Naive B cell (primary cell): ENCODE measurements around the gene TSPAN9. TPM values are rescaled to one million over a fixed set of nuclear protein-coding genes. Genes with fewer than 3 reads are reported as not detected.

ENCODE experiments used
- ATAC-seq, 2 donors: fragments of 150-1000 bp; cut with Tn5 transposase; 2 replicates each; pipeline ENCODE4 v1.10.0; 2021; ENCODE audit warnings: low read depth in 2 of 2, mild to moderate bottlenecking in 2 of 2, moderate library complexity in 2 of 2
- DNase-seq: peaks from one replicate; pipeline ENCODE4 v3.0.0; 2022
- H3K27ac Mint-ChIP-seq, 6 donors: one replicate each; pipeline ENCODE4 v1.8.0; 2020 to 2022; ENCODE audit warnings: mild to moderate bottlenecking in 6 of 6, mixed read lengths in 6 of 6, moderate library complexity in 5 of 6, inconsistent platforms in 2 of 6
- H3K27me3 Mint-ChIP-seq, 3 donors: one replicate each; pipeline ENCODE4 v1.8.0; 2021 to 2022; ENCODE audit warnings: mixed read lengths in 3 of 3, mild to moderate bottlenecking in 1 of 3
- H3K36me3 Mint-ChIP-seq, 2 donors: one replicate each; pipeline ENCODE4 v1.8.0; 2020 to 2022; ENCODE audit warnings: mixed read lengths in 2 of 2, inconsistent platforms in 1 of 2, mild to moderate bottlenecking in 1 of 2
- H3K4me1 Mint-ChIP-seq, 3 donors: one replicate each; pipeline ENCODE4 v1.8.0; 2020 to 2022; ENCODE audit warnings: mixed read lengths in 3 of 3, inconsistent platforms in 1 of 3, mild to moderate bottlenecking in 1 of 3, moderate library complexity in 1 of 3
- H3K4me3 Mint-ChIP-seq, 8 donors: one replicate each; pipeline ENCODE4 v1.8.0; 2020 to 2022; ENCODE audit warnings: mild to moderate bottlenecking in 8 of 8, mixed read lengths in 8 of 8, moderate library complexity in 8 of 8, inconsistent platforms in 2 of 8
- H3K9me3 Mint-ChIP-seq, 7 donors: one replicate each; pipeline ENCODE4 v1.8.0; 2020 to 2022; ENCODE audit warnings: mixed read lengths in 7 of 7, mild to moderate bottlenecking in 5 of 7, inconsistent platforms in 2 of 7, moderate library complexity in 1 of 7
- polyA plus RNA-seq, 6 donors: library from polyadenylated mRNA; unstranded; fragments of 300-500 nt; fragmentation: Illumina TruSeq; gene quantifications; one replicate each; pipeline ENCODE4 v1.2.3, GENCODE V29; 2021; ENCODE audit warnings: low read depth in 6 of 6

TSPAN9 gene
- polyA plus RNA-seq, 6 donors from 2014 or later, result 0.26 to 0.49 (median 0.41) TPM; not detected in 2

GRCh38 chr12:3167636-3168035, 90.5 kb downstream of the TSPAN9 start:
- DNase-seq, result no peak
- no peaks in the 10 kb centered on the region for H3K9me3 Mint-ChIP-seq
- H3K4me1 Mint-ChIP-seq, result no peaks in the 10 kb centered on the region
- H3K27ac Mint-ChIP-seq, result no peak overlapping the region
- peaks cover 0 to 41% (median 21%) of the 10 kb centered on the region in 3 donors for H3K27me3 Mint-ChIP-seq
- no peak for ATAC-seq
- no peak overlapping the region for H3K4me3 Mint-ChIP-seq
- H3K36me3 Mint-ChIP-seq, result no peaks in the 10 kb centered on the region

- no peak overlapping the region for H3K27ac Mint-ChIP-seq
- no peak overlapping the region for H3K4me3 Mint-ChIP-seq
- H3K4me1 Mint-ChIP-seq, result no peaks in the 10 kb centered on the region
- no peaks in the 10 kb centered on the region for H3K36me3 Mint-ChIP-seq
- ATAC-seq (no peak), DNase-seq (no peak)
- no peaks in the 10 kb centered on the region for H3K9me3 Mint-ChIP-seq
- peaks cover 0 to 45% (median 21%) of the 10 kb centered on the region in 3 donors for H3K27me3 Mint-ChIP-seq
Measured at GRCh38 chr12:3168223-3169221, 91.3 kb downstream of the TSPAN9 start.

- no peaks in the 10 kb centered on the region for H3K9me3 Mint-ChIP-seq
- H3K36me3 Mint-ChIP-seq, result no peaks in the 10 kb centered on the region
- no peak overlapping the region for H3K27ac Mint-ChIP-seq
- H3K4me1 Mint-ChIP-seq, result peaks cover 0 to 4% (median 0%) of the 10 kb centered on the region in 3 donors
- DNase-seq (no peak), ATAC-seq (no peak)
- H3K27me3 Mint-ChIP-seq, result peaks cover 0 to 40% (median 21%) of the 10 kb centered on the region in 3 donors
- no peak overlapping the region for H3K4me3 Mint-ChIP-seq
Measured at GRCh38 chr12:3170423-3171194, 93.4 kb downstream of the TSPAN9 start.

- no peak overlapping the region for H3K27ac Mint-ChIP-seq
- no peaks in the 10 kb centered on the region for H3K36me3 Mint-ChIP-seq
- DNase-seq (no peak), ATAC-seq (no peak)
- peaks cover 0 to 40% (median 21%) of the 10 kb centered on the region in 3 donors for H3K27me3 Mint-ChIP-seq
- peaks cover 0 to 4% (median 0%) of the 10 kb centered on the region in 3 donors for H3K4me1 Mint-ChIP-seq
- no peak overlapping the region for H3K4me3 Mint-ChIP-seq
- no peaks in the 10 kb centered on the region for H3K9me3 Mint-ChIP-seq
Measured at GRCh38 chr12:3171195-3171591, 94.0 kb downstream of the TSPAN9 start.

GRCh38 chr12:3172124-3173007, 95.2 kb downstream of the TSPAN9 start:
- peaks cover 0 to 34% (median 16%) of the 10 kb centered on the region in 3 donors for H3K27me3 Mint-ChIP-seq
- DNase-seq (no peak), ATAC-seq (no peak)
- no peaks in the 10 kb centered on the region for H3K9me3 Mint-ChIP-seq
- peaks cover 0 to 4% (median 0%) of the 10 kb centered on the region in 3 donors for H3K4me1 Mint-ChIP-seq
- no peak overlapping the region for H3K27ac Mint-ChIP-seq
- H3K4me3 Mint-ChIP-seq, result no peak overlapping the region
- H3K36me3 Mint-ChIP-seq, result no peaks in the 10 kb centered on the region

- no peak for DNase-seq
- no peaks in the 10 kb centered on the region for H3K36me3 Mint-ChIP-seq
- H3K9me3 Mint-ChIP-seq, result no peaks in the 10 kb centered on the region
- ATAC-seq, result no peak
- H3K4me1 Mint-ChIP-seq, result peaks cover 3 to 12% (median 7%) of the 10 kb centered on the region in 3 donors
- H3K27ac Mint-ChIP-seq, result peak overlapping the region in 1 of 6 donors; percentile 81
- H3K4me3 Mint-ChIP-seq, result no peak overlapping the region
- H3K27me3 Mint-ChIP-seq, result peaks cover 0 to 31% (median 14%) of the 10 kb centered on the region in 3 donors
Measured at GRCh38 chr12:3173008-3173553, 95.9 kb downstream of the TSPAN9 start.

- Mint-ChIP-seq H3K9me3 (no peaks in the 10 kb centered on the region), H3K27me3 (peaks cover 5 to 22% (median 11%) of the 10 kb centered on the region in 3 donors), H3K4me3 (no peak overlapping the region), H3K36me3 (no peaks in the 10 kb centered on the region), H3K4me1 (peaks cover 12 to 20% (median 15%) of the 10 kb centered on the region in 3 donors), H3K27ac (peak overlapping the region in 1 of 6 donors; percentile 47)
- no peak for DNase-seq
- ATAC-seq, result no peak
Measured at GRCh38 chr12:3173912-3174311, 96.7 kb downstream of the TSPAN9 start.

- ATAC-seq (no peak), DNase-seq (no peak)
- Mint-ChIP-seq H3K4me1 (peaks cover 12 to 33% (median 28%) of the 10 kb centered on the region in 3 donors), H3K27ac (no peak overlapping the region), H3K36me3 (no peaks in the 10 kb centered on the region), H3K9me3 (no peaks in the 10 kb centered on the region), H3K4me3 (no peak overlapping the region), H3K27me3 (peaks cover 5 to 21% (median 11%) of the 10 kb centered on the region in 3 donors)
Measured at GRCh38 chr12:3175238-3175637, 98.1 kb downstream of the TSPAN9 start.

- H3K9me3 Mint-ChIP-seq, result no peaks in the 10 kb centered on the region
- peaks cover 12 to 34% (median 29%) of the 10 kb centered on the region in 3 donors for H3K4me1 Mint-ChIP-seq
- H3K27ac Mint-ChIP-seq, result no peak overlapping the region
- H3K27me3 Mint-ChIP-seq, result peaks cover 5 to 21% (median 20%) of the 10 kb centered on the region in 3 donors
- peak overlapping the region in 1 of 8 donors; percentile 63 for H3K4me3 Mint-ChIP-seq
- ATAC-seq, result no peak
- no peak for DNase-seq
- H3K36me3 Mint-ChIP-seq, result no peaks in the 10 kb centered on the region
Measured at GRCh38 chr12:3176754-3177153, 99.6 kb downstream of the TSPAN9 start.

GRCh38 chr12:3177778-3178425, 100.7 kb downstream of the TSPAN9 start:
- Mint-ChIP-seq H3K4me3 (peak overlapping the region in 7 of 8 donors; percentile 42 to 88 (median 56)), H3K27me3 (peaks cover 5 to 33% (median 31%) of the 10 kb centered on the region in 3 donors), H3K9me3 (no peaks in the 10 kb centered on the region), H3K36me3 (no peaks in the 10 kb centered on the region), H3K27ac (peak overlapping the region in 2 of 6 donors; percentile 36 to 53), H3K4me1 (peaks cover 12 to 34% (median 29%) of the 10 kb centered on the region in 3 donors)
- ATAC-seq (peak; percentile 80 to 84), DNase-seq (peak; percentile 35)

GRCh38 chr12:3178671-3179313, 101.6 kb downstream of the TSPAN9 start:
- Mint-ChIP-seq H3K27ac (peak overlapping the region in 3 of 6 donors; percentile 16 to 67 (median 51)), H3K4me3 (peak overlapping the region in 7 of 8 donors; percentile 44 to 88 (median 56)), H3K4me1 (peaks cover 12 to 34% (median 29%) of the 10 kb centered on the region in 3 donors), H3K9me3 (no peaks in the 10 kb centered on the region), H3K27me3 (peaks cover 5 to 37% (median 28%) of the 10 kb centered on the region in 3 donors), H3K36me3 (no peaks in the 10 kb centered on the region)
- DNase-seq, result no peak
- no peak for ATAC-seq
